GM23338 (cell line): Measurements from ENCODE around the gene TOMM5. TPM values are rescaled to one million over a fixed set of nuclear protein-coding genes. Genes with fewer than 3 reads are reported as not detected.

Experiments
- EZH2 ChIP-seq: fragments of 200-600 bp; sonication (generic); IDR thresholded peaks from one replicate; pipeline ENCODE4 v1.8.0; 2017; ENCODE audit warnings: antibody characterized with exemption, mild to moderate bottlenecking, low read depth; ENCODE audit not compliant: unreplicated experiment
- JUNB ChIP-seq: IDR thresholded peaks from one replicate; pipeline ENCODE4 v1.6.1; 2016; ENCODE audit warnings: antibody characterized with exemption; ENCODE audit not compliant: unreplicated experiment
- POLR2AphosphoS5 ChIP-seq: IDR thresholded peaks from 2 replicates; pipeline ENCODE4 v1.6.1; 2016; ENCODE audit warnings: antibody characterized with exemption, low read depth
- STAT1 ChIP-seq: IDR thresholded peaks from one replicate; pipeline ENCODE4 v1.6.1; 2016; ENCODE audit warnings: antibody characterized with exemption; ENCODE audit not compliant: unreplicated experiment
- ZNF114 ChIP-seq: fragments of 250-450 bp; sonication (Bioruptor Pico); IDR thresholded peaks from 2 replicates; pipeline ENCODE4 v1.5.0; 2020; ENCODE audit warnings: mild to moderate bottlenecking, moderate library complexity
- ZNF331 ChIP-seq: fragments of 250-450 bp; sonication (Bioruptor Pico); IDR thresholded peaks from 2 replicates; pipeline ENCODE4 v1.5.0; 2020; ENCODE audit warnings: low read depth, mild to moderate bottlenecking, moderate library complexity
- ZNF462 ChIP-seq: fragments of 250-450 bp; sonication (Bioruptor Pico); IDR thresholded peaks from 2 replicates; pipeline ENCODE4 v1.5.0; 2020; ENCODE audit warnings: mild to moderate bottlenecking, moderate library complexity
- polyA plus RNA-seq: library from polyadenylated mRNA; unstranded; fragments of >200 nt; fragmentation: Nextera tagmentation; extraction: Ambion mirVana; gene quantifications from 2 replicates; pipeline ENCODE4 v1.2.1, GENCODE V29; 2016
- total RNA-seq: library from RNA; depleted of rRNA; stranded (reverse); fragments of >200 nt; shearing (Covaris generic); gene quantifications from 2 replicates; pipeline ENCODE4 v1.2.3, GENCODE V29; 2014
- TF ChIP-seq, protein P1 (sequence below): IDR thresholded peaks from one replicate; pipeline ENCODE4 v1.6.1; 2018; ENCODE audit warnings: antibody characterized with exemption; ENCODE audit not compliant: unreplicated experiment

Gene TOMM5
- total and polyA plus RNA-seq, 2 experiments from 2014 or later: 158 to 529 TPM

- TF ChIP-seq ZNF462 (CRISPR knock-in tag) (no peak), JUNB (no peak), ZNF331 (no peak), STAT1 (no peak), ZNF114 (CRISPR knock-in tag) (no peak), EZH2 (no peak), POLR2AphosphoS5 (no peak)
- TF ChIP-seq, protein P1, sequence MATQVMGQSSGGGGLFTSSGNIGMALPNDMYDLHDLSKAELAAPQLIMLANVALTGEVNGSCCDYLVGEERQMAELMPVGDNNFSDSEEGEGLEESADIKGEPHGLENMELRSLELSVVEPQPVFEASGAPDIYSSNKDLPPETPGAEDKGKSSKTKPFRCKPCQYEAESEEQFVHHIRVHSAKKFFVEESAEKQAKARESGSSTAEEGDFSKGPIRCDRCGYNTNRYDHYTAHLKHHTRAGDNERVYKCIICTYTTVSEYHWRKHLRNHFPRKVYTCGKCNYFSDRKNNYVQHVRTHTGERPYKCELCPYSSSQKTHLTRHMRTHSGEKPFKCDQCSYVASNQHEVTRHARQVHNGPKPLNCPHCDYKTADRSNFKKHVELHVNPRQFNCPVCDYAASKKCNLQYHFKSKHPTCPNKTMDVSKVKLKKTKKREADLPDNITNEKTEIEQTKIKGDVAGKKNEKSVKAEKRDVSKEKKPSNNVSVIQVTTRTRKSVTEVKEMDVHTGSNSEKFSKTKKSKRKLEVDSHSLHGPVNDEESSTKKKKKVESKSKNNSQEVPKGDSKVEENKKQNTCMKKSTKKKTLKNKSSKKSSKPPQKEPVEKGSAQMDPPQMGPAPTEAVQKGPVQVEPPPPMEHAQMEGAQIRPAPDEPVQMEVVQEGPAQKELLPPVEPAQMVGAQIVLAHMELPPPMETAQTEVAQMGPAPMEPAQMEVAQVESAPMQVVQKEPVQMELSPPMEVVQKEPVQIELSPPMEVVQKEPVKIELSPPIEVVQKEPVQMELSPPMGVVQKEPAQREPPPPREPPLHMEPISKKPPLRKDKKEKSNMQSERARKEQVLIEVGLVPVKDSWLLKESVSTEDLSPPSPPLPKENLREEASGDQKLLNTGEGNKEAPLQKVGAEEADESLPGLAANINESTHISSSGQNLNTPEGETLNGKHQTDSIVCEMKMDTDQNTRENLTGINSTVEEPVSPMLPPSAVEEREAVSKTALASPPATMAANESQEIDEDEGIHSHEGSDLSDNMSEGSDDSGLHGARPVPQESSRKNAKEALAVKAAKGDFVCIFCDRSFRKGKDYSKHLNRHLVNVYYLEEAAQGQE: no peak
Measured at GRCh38 chr9:37593883-37594448, 1.6 kb upstream of the TOMM5 start (continued).
